Upper lobe of left lung (tissue), 6 donors: ENCODE measurements around the gene DAPK3. TPM values are rescaled to one million over a fixed set of nuclear protein-coding genes. Genes with fewer than 3 reads are reported as not detected.

Source experiments
- ATAC-seq, 2 donors: fragments of 200-7000 bp; cut with Tn5 transposase; one replicate each; pipeline ENCODE4 v1.9.1; 2022; ENCODE audit warnings: mild to moderate bottlenecking in 2 of 2, moderate library complexity in 2 of 2; ENCODE audit not compliant: low FRiP score in 2 of 2
- DNase-seq, 2 donors: peaks; one replicate each; pipeline ENCODE4 v3.0.0-alpha.2; 2019 to 2020
- H3K27ac ChIP-seq, 4 donors: fragments of 200-600 bp; sonication (generic); one replicate each; pipeline ENCODE4 v1.5.1; 2016 to 2019
- H3K27me3 ChIP-seq, 4 donors: fragments of 200-600 bp; sonication (generic); one replicate each; pipeline ENCODE4 v1.5.1; 2017 to 2019
- H3K36me3 ChIP-seq, 4 donors: fragments of 200-600 bp; sonication (generic); one replicate each; pipeline ENCODE4 v1.5.1; 2016 to 2019
- H3K4me1 ChIP-seq, 4 donors: fragments of 200-600 bp; sonication (generic); one replicate each; pipeline ENCODE4 v1.5.1; 2018 to 2019
- H3K4me3 ChIP-seq, 4 donors: fragments of 200-600 bp; sonication (generic); one replicate each; pipeline ENCODE4 v1.5.1; 2017 to 2019; ENCODE audit warnings: mild to moderate bottlenecking in 2 of 4, moderate library complexity in 1 of 4
- H3K9me3 ChIP-seq, 4 donors: fragments of 200-600 bp; sonication (generic); one replicate each; pipeline ENCODE4 v1.5.1; 2018 to 2019
- CTCF ChIP-seq, 6 experiments: fragments of 450-650 bp in 4 of 6; fragments of 200-600 bp in 2 of 6; sonication (generic) in 2 of 6; IDR thresholded peaks; one replicate each; pipeline ENCODE4 v1.5.1; 2016 to 2019; ENCODE audit warnings: antibody characterized with exemption in 6 of 6
- EP300 ChIP-seq, 4 donors: sonication (generic); formaldehyde crosslinking; IDR thresholded peaks; one replicate each; pipeline ENCODE4 v1.5.1; 2017; ENCODE audit warnings: antibody characterized with exemption in 4 of 4, control low read depth in 2 of 4
- POLR2A ChIP-seq, 4 donors: fragments of 450-650 bp; IDR thresholded peaks; one replicate each; pipeline ENCODE4 v1.5.1; 2016 to 2017; ENCODE audit warnings: antibody characterized with exemption in 4 of 4, mild to moderate bottlenecking in 2 of 4
- POLR2AphosphoS5 ChIP-seq, 2 donors: sonication (generic); formaldehyde crosslinking; IDR thresholded peaks; one replicate each; pipeline ENCODE4 v1.5.1; 2017; ENCODE audit warnings: antibody characterized with exemption in 2 of 2
- WGBS, 2 donors: methylation state at CpG; one replicate each; pipeline ENCODE4 v1.1.5; 2017 to 2018; 5-methylcytosine and 5-hydroxymethylcytosine counted together
- small RNA-seq, 4 donors: library from RNA; depleted of rRNA; stranded (forward); fragments of <200 nt; gene quantifications; one replicate each; pipeline ENCODE3, GENCODE V24; 2016
- total RNA-seq, 6 donors: library from RNA; depleted of rRNA in 4 of 6; stranded (reverse); fragments of >200 nt in 4 of 6; gene quantifications; one replicate each; pipeline versions ENCODE4 v1.1.0 to v1.2.1, GENCODE V29; 2016 to 2021
- donor health status: DM: no; HTN: no; CAD: no; lungs with moderate emphysema.
- donor health status: DM: no; HTN: yes; CAD: no; lungs with severe emphysema.

Gene DAPK3
- total RNA-seq, 6 donors from 2014 or later, result 54.3 to 107 (median 80.6) TPM

GRCh38 chr19:3914199-3914598, 56.7 kb downstream of the DAPK3 start:
- TF ChIP-seq CTCF (IDR thresholded peaks at IDR 0.05), result no peak
- TF ChIP-seq POLR2A (IDR thresholded peaks at IDR 0.05), result no peak
- TF ChIP-seq EP300 (IDR thresholded peaks at IDR 0.05), result no peak
- TF ChIP-seq POLR2AphosphoS5 (IDR thresholded peaks at IDR 0.05), result no peak
- ATAC-seq (no peak), DNase-seq (no peak)
- no peaks in the 10 kb centered on the region for H3K4me1 ChIP-seq
- H3K4me3 ChIP-seq, result no peak overlapping the region
- H3K36me3 ChIP-seq, result no peaks in the 10 kb centered on the region
- WGBS, 2 donors, result 76 to 81% methylated on average over 7 to 9 of the region's 9 CpGs
- H3K9me3 ChIP-seq, result peaks cover 0 to 11% (median 7%) of the 10 kb centered on the region in 4 donors
- H3K27ac ChIP-seq, result no peak overlapping the region
- no peaks in the 10 kb centered on the region for H3K27me3 ChIP-seq

- H3K27ac ChIP-seq, result no peak overlapping the region
- H3K9me3 ChIP-seq, result peaks cover 0 to 11% (median 7%) of the 10 kb centered on the region in 4 donors
- TF ChIP-seq CTCF (IDR thresholded peaks at IDR 0.05), result no peak
- H3K4me3 ChIP-seq, result no peak overlapping the region
- H3K4me1 ChIP-seq, result no peaks in the 10 kb centered on the region
- DNase-seq (no peak), ATAC-seq (no peak)
- no peaks in the 10 kb centered on the region for H3K36me3 ChIP-seq
- WGBS, 2 donors, result 100% methylated on average over 1 of the region's 1 CpG
- H3K27me3 ChIP-seq, result no peaks in the 10 kb centered on the region
These were observed 60.8 kb downstream of the DAPK3 start for GRCh38 chr19:3910105-3910504.

Small RNA genes within 50 kb of the gene (small RNA-seq; reads per million reads assigned to genes)
- gene RN7SL202P (0 reads per million in 4 donors), gene SNORD37 (9.9 to 27.7 (median 18.7) reads per million in 4 donors)

Other genes with a start within 250 kb of the DAPK3 start
- 10 to 100 TPM; 13.4 to 92.2 (median 21.6) TPM for gene APBA3, start 209.4 kb downstream of the DAPK3 start, total RNA-seq
- gene MRPL54, start 208.4 kb downstream of the DAPK3 start, total RNA-seq, result 10 to 100 TPM; 16.8 to 83.9 (median 65.5) TPM
- gene RAX2, start 198.9 kb downstream of the DAPK3 start, total RNA-seq, result not detected
- gene MATK, start 184.7 kb downstream of the DAPK3 start, total RNA-seq, result 10 to 100 TPM in 5 of 6 donors, 1 to 10 TPM in 1; 9.6 to 20.1 (median 13.1) TPM
- 1 to 10 TPM in 1 of 6 donors, under 1 TPM in 2, not detected in 3; 0.11 to 4.2 (median 0.30) TPM for gene ZFR2, start 102.1 kb downstream of the DAPK3 start, total RNA-seq
- not detected for gene ATCAY, start 90.4 kb downstream of the DAPK3 start, total RNA-seq
- not detected for gene NMRK2, start 38.0 kb downstream of the DAPK3 start, total RNA-seq
- 1,000 to 10,000 TPM; 1,167 to 2,562 (median 1,758) TPM for gene EEF2, start 14.4 kb upstream of the DAPK3 start, total RNA-seq
- gene PIAS4, start 36.6 kb upstream of the DAPK3 start, total RNA-seq, result 10 to 100 TPM; 13.7 to 53.4 (median 21.9) TPM
- gene ZBTB7A, start 95.8 kb upstream of the DAPK3 start, total RNA-seq, result 100 to 1,000 TPM in 1 of 6 donors, 10 to 100 TPM in 5; 54.1 to 131 (median 72.6) TPM
- gene MAP2K2, start 153.0 kb upstream of the DAPK3 start, total RNA-seq, result 100 to 1,000 TPM in 5 of 6 donors, 10 to 100 TPM in 1; 86.8 to 170 (median 134) TPM
- under 1 TPM in 1 of 6 donors, not detected in 5; 0.14 TPM for gene CREB3L3, start 182.5 kb upstream of the DAPK3 start, total RNA-seq
- gene SIRT6, start 211.5 kb upstream of the DAPK3 start, total RNA-seq, result 10 to 100 TPM; 20.8 to 55.0 (median 27.8) TPM
- 10 to 100 TPM in 1 of 6 donors, 1 to 10 TPM in 3, under 1 TPM in 2; 0.46 to 10.5 (median 1.3) TPM for gene ANKRD24, start 211.6 kb upstream of the DAPK3 start, total RNA-seq